ENCODE results near the gene MAGI2.

GRCh38 chr7:78407031-78407430, 1046.4 kb downstream of the MAGI2 start:
- TF ChIP-seq CTCF (conservative IDR thresholded peaks at IDR 0.05; ENCODE audit: low read length) (no peak), EZH2phosphoT487 (IDR thresholded peaks at IDR 0.05; ENCODE audit: borderline replicate concordance, low read depth, low read length) (no peak)
